ENCODE results near the gene PLD5. TPM values are rescaled to one million over a fixed set of nuclear protein-coding genes. Genes with fewer than 3 reads are reported as not detected.

PLD5 gene
- total RNA-seq, 3 donors from 2014 or later (not counting 1 experiment from before 2014, with no cell fraction given) = not detected

GRCh38 chr1:242056988-242057744 is 467.3 kb downstream of the PLD5 start:
- ATAC-seq (no peak), DNase-seq (no peak)
- no peaks in the 10 kb centered on the region for H3K9me3 ChIP-seq (ENCODE audit: control insufficient read depth, insufficient read depth, low read length)
- no peaks in the 10 kb centered on the region for H3K4me1 Mint-ChIP-seq
- WGBS (ENCODE audit: insufficient coverage) = 83% methylated on average over 49 of the region's 49 CpGs
- H3K4me3 Mint-ChIP-seq = no peak overlapping the region
- no peaks in the 10 kb centered on the region for H3K27me3 ChIP-seq (ENCODE audit: control insufficient read depth, insufficient read depth, low read length)
- no peak overlapping the region for H3K27ac ChIP-seq (ENCODE audit: low read length)
- no peaks in the 10 kb centered on the region for H3K27me3 Mint-ChIP-seq (ENCODE audit: low read depth in 2 of 2)
- intact Hi-C loops (cut with micrococcal nuclease) = no loop called here
- H3K4me3 ChIP-seq (ENCODE audit: low read length) = no peak overlapping the region
- H3K36me3 Mint-ChIP-seq = no peaks in the 10 kb centered on the region
- TF ChIP-seq, protein P1, sequence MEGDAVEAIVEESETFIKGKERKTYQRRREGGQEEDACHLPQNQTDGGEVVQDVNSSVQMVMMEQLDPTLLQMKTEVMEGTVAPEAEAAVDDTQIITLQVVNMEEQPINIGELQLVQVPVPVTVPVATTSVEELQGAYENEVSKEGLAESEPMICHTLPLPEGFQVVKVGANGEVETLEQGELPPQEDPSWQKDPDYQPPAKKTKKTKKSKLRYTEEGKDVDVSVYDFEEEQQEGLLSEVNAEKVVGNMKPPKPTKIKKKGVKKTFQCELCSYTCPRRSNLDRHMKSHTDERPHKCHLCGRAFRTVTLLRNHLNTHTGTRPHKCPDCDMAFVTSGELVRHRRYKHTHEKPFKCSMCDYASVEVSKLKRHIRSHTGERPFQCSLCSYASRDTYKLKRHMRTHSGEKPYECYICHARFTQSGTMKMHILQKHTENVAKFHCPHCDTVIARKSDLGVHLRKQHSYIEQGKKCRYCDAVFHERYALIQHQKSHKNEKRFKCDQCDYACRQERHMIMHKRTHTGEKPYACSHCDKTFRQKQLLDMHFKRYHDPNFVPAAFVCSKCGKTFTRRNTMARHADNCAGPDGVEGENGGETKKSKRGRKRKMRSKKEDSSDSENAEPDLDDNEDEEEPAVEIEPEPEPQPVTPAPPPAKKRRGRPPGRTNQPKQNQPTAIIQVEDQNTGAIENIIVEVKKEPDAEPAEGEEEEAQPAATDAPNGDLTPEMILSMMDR (IDR thresholded peaks at IDR 0.05) = no peak
- no peak overlapping the region for H3K27ac Mint-ChIP-seq
- no peaks in the 10 kb centered on the region for H3K9me3 Mint-ChIP-seq
- no peaks in the 10 kb centered on the region for H3K36me3 ChIP-seq (ENCODE audit: control insufficient read depth, insufficient read depth, low read length)
- no peaks in the 10 kb centered on the region for H3K4me1 ChIP-seq (ENCODE audit: control insufficient read depth, insufficient read depth, low read length)

DNA sequence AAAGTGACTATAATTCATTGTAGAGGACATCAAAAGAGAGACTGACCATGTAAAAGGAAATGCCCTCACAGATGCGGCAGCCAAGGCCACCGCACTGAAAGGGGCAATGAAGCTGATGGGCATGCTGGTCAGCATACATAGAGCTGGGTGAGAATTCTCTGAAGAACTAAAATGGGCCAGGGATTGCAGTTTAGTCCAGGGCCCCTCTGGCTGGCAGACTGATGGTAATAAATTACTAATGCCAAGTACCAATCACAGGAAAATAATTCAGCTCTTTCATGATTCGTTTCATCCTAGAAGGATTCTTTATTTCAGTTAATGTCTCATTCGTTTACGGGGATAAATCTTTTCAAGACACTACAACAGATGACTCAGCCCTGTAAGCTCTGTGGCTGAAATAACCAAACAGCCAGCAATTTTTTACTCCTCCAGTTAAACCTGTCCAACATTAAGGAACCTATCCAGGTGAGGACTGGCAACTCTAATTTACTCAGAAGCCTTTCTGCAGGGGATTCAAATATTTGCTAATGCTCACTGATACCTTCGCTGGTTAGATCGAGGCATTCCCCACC is 468.7 kb downstream of the PLD5 start:
- Histone ChIP-seq H3K9me3 (ENCODE audit: control insufficient read depth, insufficient read depth, low read length) (no peaks in the 10 kb centered on the region), H3K36me3 (ENCODE audit: control insufficient read depth, insufficient read depth, low read length) (no peaks in the 10 kb centered on the region), H3K27me3 (ENCODE audit: control insufficient read depth, insufficient read depth, low read length) (no peaks in the 10 kb centered on the region), H3K27ac (ENCODE audit: low read length) (no peak overlapping the region), H3K4me1 (ENCODE audit: control insufficient read depth, insufficient read depth, low read length) (no peaks in the 10 kb centered on the region), H3K4me3 (ENCODE audit: low read length) (no peak overlapping the region)
- no peaks in the 10 kb centered on the region for H3K36me3 Mint-ChIP-seq
- no peaks in the 10 kb centered on the region for H3K4me1 Mint-ChIP-seq
- intact Hi-C loops (cut with micrococcal nuclease) = no loop called here
- TF ChIP-seq, protein P1 (IDR thresholded peaks at IDR 0.05) = no peak
- no peak overlapping the region for H3K27ac Mint-ChIP-seq
- no peak for ATAC-seq
- no peaks in the 10 kb centered on the region for H3K27me3 Mint-ChIP-seq (ENCODE audit: low read depth in 2 of 2)
- WGBS (ENCODE audit: insufficient coverage) = 65% methylated on average over 7 of the region's 7 CpGs
- no peak overlapping the region for H3K4me3 Mint-ChIP-seq
- no peak for DNase-seq
- H3K9me3 Mint-ChIP-seq = no peaks in the 10 kb centered on the region

- WGBS (ENCODE audit: insufficient coverage) = 53% methylated on average over 3 of the region's 3 CpGs
- H3K4me1 Mint-ChIP-seq = no peaks in the 10 kb centered on the region
- no peaks in the 10 kb centered on the region for H3K9me3 Mint-ChIP-seq
These were observed 481.3 kb downstream of the PLD5 start for GRCh38 chr1:242043165-242043564.

More at GRCh38 chr1:242043165-242043564, 481.3 kb downstream of the PLD5 start:
- H3K9me3 ChIP-seq (ENCODE audit: control insufficient read depth, insufficient read depth, low read length) = no peaks in the 10 kb centered on the region
- H3K27me3 ChIP-seq (ENCODE audit: control insufficient read depth, insufficient read depth, low read length) = no peaks in the 10 kb centered on the region
- Mint-ChIP-seq H3K27me3 (ENCODE audit: low read depth in 2 of 2) (peaks cover 0 to 8% of the 10 kb centered on the region in 2 donors), H3K27ac (no peak overlapping the region), H3K36me3 (no peaks in the 10 kb centered on the region), H3K4me3 (no peak overlapping the region)
- H3K36me3 ChIP-seq (ENCODE audit: control insufficient read depth, insufficient read depth, low read length) = no peaks in the 10 kb centered on the region
- H3K27ac ChIP-seq (ENCODE audit: low read length) = no peak overlapping the region
- intact Hi-C loops (cut with micrococcal nuclease) = no loop called here
- DNase-seq = no peak
- H3K4me1 ChIP-seq (ENCODE audit: control insufficient read depth, insufficient read depth, low read length) = no peaks in the 10 kb centered on the region
- TF ChIP-seq, protein P1 (IDR thresholded peaks at IDR 0.05) = no peak
- ATAC-seq = no peak
- no peak overlapping the region for H3K4me3 ChIP-seq (ENCODE audit: low read length)
